Coronary artery (tissue), 2 donors: ENCODE results near the gene RAB3D.

Source experiments
- DNase-seq: peaks from one replicate; pipeline ENCODE4 v3.0.0-alpha.2; 2017; ENCODE audit warnings: low spot score
- H3K27ac ChIP-seq, 2 donors: fragments of 200-600 bp; sonication (generic); one replicate each; pipeline ENCODE4 v1.5.1; 2016 to 2019
- H3K4me3 ChIP-seq: fragments of 200-600 bp; sonication (generic); 2 replicates; pipeline ENCODE4 v1.5.1; 2016; ENCODE audit warnings: mild to moderate bottlenecking, moderate library complexity
- TF ChIP-seq, protein P1 (sequence below): fragments of 200-600 bp; sonication (generic); IDR thresholded peaks from one replicate; pipeline ENCODE4 v1.5.1; 2019; ENCODE audit warnings: antibody characterized with exemption

Gene RAB3D

GRCh38 chr19:11364935-11365334 lies 25.5 kb upstream of the RAB3D start:
- H3K4me3 ChIP-seq = no peak overlapping the region
- DNase-seq = no peak
- TF ChIP-seq, protein P1, sequence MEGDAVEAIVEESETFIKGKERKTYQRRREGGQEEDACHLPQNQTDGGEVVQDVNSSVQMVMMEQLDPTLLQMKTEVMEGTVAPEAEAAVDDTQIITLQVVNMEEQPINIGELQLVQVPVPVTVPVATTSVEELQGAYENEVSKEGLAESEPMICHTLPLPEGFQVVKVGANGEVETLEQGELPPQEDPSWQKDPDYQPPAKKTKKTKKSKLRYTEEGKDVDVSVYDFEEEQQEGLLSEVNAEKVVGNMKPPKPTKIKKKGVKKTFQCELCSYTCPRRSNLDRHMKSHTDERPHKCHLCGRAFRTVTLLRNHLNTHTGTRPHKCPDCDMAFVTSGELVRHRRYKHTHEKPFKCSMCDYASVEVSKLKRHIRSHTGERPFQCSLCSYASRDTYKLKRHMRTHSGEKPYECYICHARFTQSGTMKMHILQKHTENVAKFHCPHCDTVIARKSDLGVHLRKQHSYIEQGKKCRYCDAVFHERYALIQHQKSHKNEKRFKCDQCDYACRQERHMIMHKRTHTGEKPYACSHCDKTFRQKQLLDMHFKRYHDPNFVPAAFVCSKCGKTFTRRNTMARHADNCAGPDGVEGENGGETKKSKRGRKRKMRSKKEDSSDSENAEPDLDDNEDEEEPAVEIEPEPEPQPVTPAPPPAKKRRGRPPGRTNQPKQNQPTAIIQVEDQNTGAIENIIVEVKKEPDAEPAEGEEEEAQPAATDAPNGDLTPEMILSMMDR = no peak
- no peak overlapping the region for H3K27ac ChIP-seq

DNA sequence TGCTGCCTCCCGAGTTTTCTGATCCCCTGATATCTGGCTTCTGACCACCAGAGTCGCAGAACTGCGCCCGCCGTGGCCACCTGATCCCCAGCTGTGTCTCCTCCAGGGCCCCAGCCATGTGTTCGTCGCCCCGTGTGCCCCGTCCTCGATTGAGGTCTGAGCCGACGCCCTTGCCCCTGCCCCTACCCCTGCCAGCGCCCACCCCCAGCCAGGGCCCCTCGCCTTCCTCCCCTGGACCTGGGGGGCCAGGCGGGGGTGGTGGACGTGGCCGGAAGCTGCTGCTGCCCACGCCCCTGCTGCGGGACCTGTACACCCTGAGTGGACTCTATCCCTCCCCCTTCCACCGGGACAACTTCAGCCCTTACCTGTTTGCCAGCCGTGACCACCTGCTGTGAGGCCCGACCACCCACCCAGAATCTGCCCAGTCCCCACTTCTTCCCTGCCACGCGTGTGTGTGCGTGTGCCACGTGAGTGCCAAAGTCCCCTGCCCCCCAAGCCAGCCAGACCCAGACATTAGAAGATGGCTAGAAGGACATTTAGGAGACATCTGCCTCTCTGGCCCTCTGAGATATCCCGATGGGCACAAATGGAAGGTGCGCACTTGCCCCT lies 24.9 kb upstream of the RAB3D start:
- H3K4me3 ChIP-seq = no peak overlapping the region
- no peak overlapping the region for H3K27ac ChIP-seq
- TF ChIP-seq, protein P1 = no peak
- no peak for DNase-seq

GRCh38 chr19:11363881-11364280 lies 24.4 kb upstream of the RAB3D start:
- H3K27ac ChIP-seq = no peak overlapping the region
- H3K4me3 ChIP-seq = no peak overlapping the region
- DNase-seq = no peak
- TF ChIP-seq, protein P1 = no peak

GRCh38 chr19:11361771-11362731 lies 22.6 kb upstream of the RAB3D start:
- DNase-seq = no peak
- Histone ChIP-seq H3K27ac (no peak overlapping the region), H3K4me3 (no peak overlapping the region)
- TF ChIP-seq, protein P1 = no peak

DNA sequence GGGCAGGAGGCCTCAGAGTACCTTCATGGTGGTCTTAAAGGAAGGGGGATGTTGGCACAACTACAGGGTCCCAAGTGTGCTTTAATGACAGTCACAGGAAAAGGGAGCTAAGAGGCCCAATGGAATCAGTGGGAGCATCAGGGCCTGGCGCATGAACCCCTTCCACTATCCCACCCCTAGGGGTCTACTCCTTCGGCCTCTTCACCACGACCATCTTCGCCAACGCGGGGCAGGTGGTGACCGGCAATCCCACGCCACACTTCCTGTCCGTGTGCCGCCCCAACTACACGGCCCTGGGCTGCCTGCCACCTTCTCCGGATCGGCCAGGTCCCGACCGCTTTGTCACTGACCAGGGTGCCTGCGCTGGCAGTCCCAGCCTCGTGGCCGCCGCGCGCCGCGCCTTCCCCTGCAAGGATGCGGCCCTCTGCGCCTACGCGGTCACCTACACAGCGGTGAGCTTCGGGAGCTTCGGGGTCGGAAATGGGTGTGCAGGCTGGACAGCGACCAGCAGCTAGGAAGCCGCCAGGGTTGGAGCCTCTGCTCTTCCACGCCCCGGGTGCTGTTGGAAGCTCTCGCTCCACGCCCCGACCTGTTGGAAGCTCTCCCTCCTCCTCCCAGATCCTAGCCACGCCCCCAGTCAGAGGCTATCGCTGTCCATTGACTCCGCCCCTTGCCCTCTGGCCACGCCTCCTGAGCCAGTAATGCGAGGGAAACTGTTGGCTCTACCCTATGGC lies 21.7 kb upstream of the RAB3D start:
- TF ChIP-seq, protein P1 = no peak
- Histone ChIP-seq H3K27ac (no peak overlapping the region), H3K4me3 (no peak overlapping the region)
- no peak for DNase-seq

- H3K4me3 ChIP-seq = no peak overlapping the region
- no peak for DNase-seq
- H3K27ac ChIP-seq = no peak overlapping the region
- TF ChIP-seq, protein P1 = no peak
Observed at GRCh38 chr19:11359421-11359820, 20.0 kb upstream of the RAB3D start.
